ENCODE results near the gene MROH8.
"Not testable (repeated sequence)": the region's sequence is repeated elsewhere in the genome, so short reads cannot be mapped to it uniquely, and the experiment has no call there.

Gene MROH8

GRCh38 chr20:37131486-37131885 lies 47.9 kb downstream of the MROH8 start:
- Histone ChIP-seq H3K4me1 (ENCODE audit: low read depth, poor library complexity, severe bottlenecking) (no peaks in the 10 kb centered on the region), H3K4me3 (IDR thresholded peaks at IDR 0.05; ENCODE audit: insufficient read depth, low read depth, low read length) (no peak overlapping the region), H3K4me2 (no peak overlapping the region), H2AFZ (ENCODE audit: low read depth) (no peak overlapping the region), H3K79me2 (ENCODE audit: insufficient read depth, low read depth) (no peaks in the 10 kb centered on the region), H4K20me1 (ENCODE audit: insufficient read depth) (no peaks in the 10 kb centered on the region), H3K9ac (no peak overlapping the region), H3K27ac (no peak overlapping the region), H3K27me3 (ENCODE audit: insufficient read depth, low read depth) (no peaks in the 10 kb centered on the region), H3K36me3 (ENCODE audit: insufficient read depth) (no peaks in the 10 kb centered on the region)
- TF ChIP-seq CTCF (conservative IDR thresholded peaks at IDR 0.05; ENCODE audit: low read depth, low read length), result no peak

DNA sequence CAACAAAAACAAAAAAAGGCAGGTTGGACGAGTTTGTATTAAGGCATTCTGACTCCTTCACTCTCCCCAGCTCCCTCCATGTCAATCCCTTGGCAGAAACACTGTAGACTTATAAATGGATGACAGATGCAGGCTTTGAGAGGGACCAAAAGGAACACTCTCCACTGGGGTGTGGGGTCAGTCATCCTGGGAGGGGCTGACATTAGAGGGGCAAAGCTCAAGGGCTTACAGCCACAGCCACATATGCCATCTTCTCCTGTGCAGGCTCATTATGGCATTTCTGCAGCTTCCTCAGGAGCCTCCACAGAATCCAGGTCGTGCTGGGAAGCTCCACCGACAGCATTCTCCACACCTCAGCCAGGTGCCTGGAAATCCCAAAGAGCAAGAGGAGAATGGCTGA lies 50.5 kb downstream of the MROH8 start:
- H3K4me3 ChIP-seq (IDR thresholded peaks at IDR 0.05; ENCODE audit: insufficient read depth, low read depth, low read length), result no peak overlapping the region
- no peaks in the 10 kb centered on the region for H3K27me3 ChIP-seq (ENCODE audit: insufficient read depth, low read depth)
- H3K79me2 ChIP-seq (ENCODE audit: insufficient read depth, low read depth), result no peaks in the 10 kb centered on the region
- no peak for TF ChIP-seq CTCF (conservative IDR thresholded peaks at IDR 0.05; ENCODE audit: low read depth, low read length)
- H3K9ac ChIP-seq, result no peak overlapping the region
- H3K4me1 ChIP-seq (ENCODE audit: low read depth, poor library complexity, severe bottlenecking), result no peaks in the 10 kb centered on the region
- no peaks in the 10 kb centered on the region for H3K36me3 ChIP-seq (ENCODE audit: insufficient read depth)
- no peak overlapping the region for H3K27ac ChIP-seq
- H4K20me1 ChIP-seq (ENCODE audit: insufficient read depth), result no peaks in the 10 kb centered on the region
- no peak overlapping the region for H3K4me2 ChIP-seq
- H2AFZ ChIP-seq (ENCODE audit: low read depth), result no peak overlapping the region

DNA sequence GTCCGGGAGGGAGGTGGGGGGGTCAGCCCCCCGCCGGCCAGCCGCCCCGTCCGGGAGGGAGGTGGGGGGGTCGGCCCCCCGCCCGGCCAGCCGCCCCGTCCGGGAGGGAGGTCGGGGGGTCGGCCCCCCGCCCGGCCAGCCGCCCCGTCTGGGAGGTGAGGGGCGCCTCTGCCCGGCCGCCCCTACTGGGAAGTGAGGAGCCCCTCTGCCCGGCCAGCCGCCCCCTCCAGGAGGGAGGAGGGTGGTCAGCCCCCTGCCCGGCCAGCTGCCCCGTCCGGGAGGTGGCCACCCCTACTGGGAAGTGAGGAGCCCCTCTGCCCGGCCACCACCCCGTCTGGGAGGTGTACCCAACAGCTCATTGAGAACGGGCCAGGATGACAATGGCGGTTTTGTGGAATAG lies 53.1 kb downstream of the MROH8 start:
- H4K20me1 ChIP-seq (ENCODE audit: insufficient read depth); H2AFZ ChIP-seq (ENCODE audit: low read depth); H3K79me2 ChIP-seq (ENCODE audit: insufficient read depth, low read depth); H3K27me3 ChIP-seq (ENCODE audit: insufficient read depth, low read depth); H3K4me1 ChIP-seq (ENCODE audit: low read depth, poor library complexity, severe bottlenecking); H3K4me2 ChIP-seq; H3K36me3 ChIP-seq (ENCODE audit: insufficient read depth); H3K4me3 ChIP-seq (IDR thresholded peaks at IDR 0.05; ENCODE audit: insufficient read depth, low read depth, low read length); H3K9ac ChIP-seq; H3K27ac ChIP-seq: not testable (repeated sequence)

- Histone ChIP-seq H2AFZ (ENCODE audit: low read depth) (no peak overlapping the region), H3K27me3 (ENCODE audit: insufficient read depth, low read depth) (no peaks in the 10 kb centered on the region), H3K36me3 (ENCODE audit: insufficient read depth) (no peaks in the 10 kb centered on the region), H3K4me1 (ENCODE audit: low read depth, poor library complexity, severe bottlenecking) (no peaks in the 10 kb centered on the region), H3K79me2 (ENCODE audit: insufficient read depth, low read depth) (no peaks in the 10 kb centered on the region), H3K27ac (no peak overlapping the region), H4K20me1 (ENCODE audit: insufficient read depth) (no peaks in the 10 kb centered on the region), H3K9ac (no peak overlapping the region), H3K4me3 (IDR thresholded peaks at IDR 0.05; ENCODE audit: insufficient read depth, low read depth, low read length) (no peak overlapping the region), H3K4me2 (no peak overlapping the region)
- no peak for TF ChIP-seq CTCF (conservative IDR thresholded peaks at IDR 0.05; ENCODE audit: low read depth, low read length)
Observed at GRCh38 chr20:37123441-37123840, 55.9 kb downstream of the MROH8 start.

DNA sequence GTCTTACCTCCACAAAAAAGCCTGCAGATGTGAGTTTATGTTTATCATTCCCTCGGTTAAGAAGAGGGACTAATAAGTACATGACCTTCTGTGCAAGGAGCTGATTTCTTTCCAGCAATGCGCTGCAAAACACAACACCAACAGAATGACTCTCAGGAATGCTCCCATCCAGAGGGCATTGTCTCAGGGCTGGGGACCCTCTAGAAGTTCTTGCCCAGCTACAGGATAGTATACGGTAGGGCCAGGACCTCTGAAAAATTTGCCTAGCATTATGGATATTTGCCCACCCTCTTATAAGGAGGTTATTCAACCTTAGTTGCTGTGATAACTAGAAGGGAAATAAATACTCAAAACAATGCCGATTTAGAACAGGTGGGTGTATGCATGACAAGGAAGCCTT lies 58.9 kb downstream of the MROH8 start:
- Histone ChIP-seq H3K4me2 (no peak overlapping the region), H3K4me1 (ENCODE audit: low read depth, poor library complexity, severe bottlenecking) (no peaks in the 10 kb centered on the region), H3K4me3 (IDR thresholded peaks at IDR 0.05; ENCODE audit: insufficient read depth, low read depth, low read length) (no peak overlapping the region), H3K9ac (no peak overlapping the region), H3K36me3 (ENCODE audit: insufficient read depth) (no peaks in the 10 kb centered on the region), H2AFZ (ENCODE audit: low read depth) (no peak overlapping the region), H3K79me2 (ENCODE audit: insufficient read depth, low read depth) (no peaks in the 10 kb centered on the region), H4K20me1 (ENCODE audit: insufficient read depth) (no peaks in the 10 kb centered on the region), H3K27ac (no peak overlapping the region), H3K27me3 (ENCODE audit: insufficient read depth, low read depth) (no peaks in the 10 kb centered on the region)
- no peak for TF ChIP-seq CTCF (conservative IDR thresholded peaks at IDR 0.05; ENCODE audit: low read depth, low read length)

All from KMS-11 (cell line).